ENCODE measurements around the gene SNX4.

SNX4 gene

GRCh38 chr3:125401402-125401801, 118.6 kb downstream of the SNX4 start:
- DNase-seq, result no peak

GRCh38 chr3:125398952-125399351, 121.0 kb downstream of the SNX4 start:
- no peak for DNase-seq
